Amniotic epithelial cell (primary cell): ENCODE measurements around the gene PDE6A.

Experiments
- DNase-seq: peaks from one replicate; pipeline ENCODE4 v3.0.0-alpha.2; 2010; ENCODE audit warnings: low read depth

The PDE6A gene

DNA sequence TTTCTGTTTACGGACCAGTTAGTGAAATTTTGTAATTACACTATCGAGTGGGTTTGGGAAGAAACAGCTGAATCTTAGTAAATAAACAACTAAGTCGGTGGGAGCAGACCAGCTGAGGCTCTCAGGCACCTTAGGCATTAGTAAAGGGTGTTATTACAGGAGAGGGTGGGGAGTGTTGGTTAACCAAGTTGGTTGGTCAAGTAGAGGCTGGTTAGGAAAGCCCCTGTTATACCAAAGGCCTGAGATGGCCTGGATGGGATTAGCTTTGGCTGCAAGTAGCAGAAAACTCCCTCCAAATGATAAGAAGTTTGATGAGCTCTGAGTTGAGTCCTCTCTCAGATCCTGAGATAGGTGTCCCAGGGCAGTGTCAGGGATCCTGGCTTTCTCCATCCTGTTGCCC, 133.1 kb downstream of the PDE6A start:
- DNase-seq, result no peak

DNA sequence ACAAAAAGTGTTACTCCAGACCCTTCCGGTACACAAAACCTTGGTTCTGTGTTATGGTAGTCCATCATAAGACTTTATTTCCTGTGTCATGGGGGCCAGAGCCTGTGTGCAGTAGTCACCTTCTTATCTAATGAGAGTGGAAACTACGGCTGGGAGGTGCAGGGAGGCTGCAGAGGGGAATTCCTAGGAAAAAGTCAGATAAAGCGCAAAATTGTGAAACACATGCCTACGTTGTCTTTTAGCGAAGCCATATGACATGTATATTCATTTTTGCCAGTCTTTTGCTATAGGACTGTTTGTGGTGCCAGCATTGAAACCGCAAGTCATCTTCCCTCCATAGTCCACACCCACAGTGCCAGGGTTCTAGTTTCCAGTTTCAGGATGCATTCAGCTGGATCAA, 133.7 kb downstream of the PDE6A start:
- DNase-seq, result peak; percentile 90

DNA sequence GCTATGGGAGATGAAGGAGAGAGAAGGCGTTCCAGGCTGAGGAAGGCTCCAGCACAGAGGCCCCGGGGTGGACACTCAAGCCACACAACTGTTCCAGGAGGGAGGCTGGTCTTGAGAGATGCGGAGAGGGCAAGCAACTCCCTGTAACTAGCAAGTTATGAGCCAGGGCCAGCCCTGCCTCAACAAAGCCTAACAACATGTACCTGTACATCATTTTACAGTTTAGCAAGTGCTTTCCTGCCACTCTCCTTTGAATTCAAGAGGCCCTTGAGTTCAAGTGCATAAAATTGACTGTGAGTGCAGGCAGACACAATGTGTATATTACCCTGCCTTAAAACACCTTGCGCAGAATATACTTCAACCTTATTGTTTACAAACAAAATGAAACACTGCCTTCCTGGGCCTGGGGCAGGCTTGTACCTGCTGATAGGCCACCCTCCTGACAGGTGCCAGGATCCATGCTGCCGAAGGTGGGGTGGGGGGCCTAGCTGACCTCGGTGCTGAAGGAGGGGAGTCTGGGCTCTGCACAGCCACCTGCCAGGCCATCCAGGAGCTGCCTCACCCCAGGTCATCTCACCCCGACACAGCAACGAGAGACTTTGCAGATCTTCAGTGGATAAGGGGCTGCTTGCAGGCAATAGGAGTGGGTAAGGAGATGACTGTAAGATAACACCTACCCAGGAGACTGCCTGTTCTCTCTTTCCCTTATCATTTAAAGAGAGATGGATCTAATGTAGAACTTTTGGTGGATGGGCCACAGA, 134.5 kb downstream of the PDE6A start:
- DNase-seq, result no peak

- peak; percentile 81 for DNase-seq
Observed at GRCh38 chr5:149808264-149808982, 136.2 kb downstream of the PDE6A start.
